A549 treated with GW870086 at 1 μM for 4 hours (cell line): ENCODE data around the gene FAM83B. TPM values are rescaled to one million over a fixed set of nuclear protein-coding genes. Genes with fewer than 3 reads are reported as not detected.

Source experiments
- total RNA-seq: library from RNA; stranded (reverse); fragments of 200-300 nt; extraction: Qiagen RNA extraction; gene quantifications from 5 replicates; pipeline ENCODE4 v1.2.3, GENCODE V29; 2022; ENCODE audit warnings: low read depth

The FAM83B gene, protein sequence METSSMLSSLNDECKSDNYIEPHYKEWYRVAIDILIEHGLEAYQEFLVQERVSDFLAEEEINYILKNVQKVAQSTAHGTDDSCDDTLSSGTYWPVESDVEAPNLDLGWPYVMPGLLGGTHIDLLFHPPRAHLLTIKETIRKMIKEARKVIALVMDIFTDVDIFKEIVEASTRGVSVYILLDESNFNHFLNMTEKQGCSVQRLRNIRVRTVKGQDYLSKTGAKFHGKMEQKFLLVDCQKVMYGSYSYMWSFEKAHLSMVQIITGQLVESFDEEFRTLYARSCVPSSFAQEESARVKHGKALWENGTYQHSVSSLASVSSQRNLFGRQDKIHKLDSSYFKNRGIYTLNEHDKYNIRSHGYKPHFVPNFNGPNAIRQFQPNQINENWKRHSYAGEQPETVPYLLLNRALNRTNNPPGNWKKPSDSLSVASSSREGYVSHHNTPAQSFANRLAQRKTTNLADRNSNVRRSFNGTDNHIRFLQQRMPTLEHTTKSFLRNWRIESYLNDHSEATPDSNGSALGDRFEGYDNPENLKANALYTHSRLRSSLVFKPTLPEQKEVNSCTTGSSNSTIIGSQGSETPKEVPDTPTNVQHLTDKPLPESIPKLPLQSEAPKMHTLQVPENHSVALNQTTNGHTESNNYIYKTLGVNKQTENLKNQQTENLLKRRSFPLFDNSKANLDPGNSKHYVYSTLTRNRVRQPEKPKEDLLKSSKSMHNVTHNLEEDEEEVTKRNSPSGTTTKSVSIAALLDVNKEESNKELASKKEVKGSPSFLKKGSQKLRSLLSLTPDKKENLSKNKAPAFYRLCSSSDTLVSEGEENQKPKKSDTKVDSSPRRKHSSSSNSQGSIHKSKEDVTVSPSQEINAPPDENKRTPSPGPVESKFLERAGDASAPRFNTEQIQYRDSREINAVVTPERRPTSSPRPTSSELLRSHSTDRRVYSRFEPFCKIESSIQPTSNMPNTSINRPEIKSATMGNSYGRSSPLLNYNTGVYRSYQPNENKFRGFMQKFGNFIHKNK
- 0.03 to 0.09 TPM (median 0.05 TPM) in 3 of 5 replicates, not detected in the others for total RNA-seq

DNA sequence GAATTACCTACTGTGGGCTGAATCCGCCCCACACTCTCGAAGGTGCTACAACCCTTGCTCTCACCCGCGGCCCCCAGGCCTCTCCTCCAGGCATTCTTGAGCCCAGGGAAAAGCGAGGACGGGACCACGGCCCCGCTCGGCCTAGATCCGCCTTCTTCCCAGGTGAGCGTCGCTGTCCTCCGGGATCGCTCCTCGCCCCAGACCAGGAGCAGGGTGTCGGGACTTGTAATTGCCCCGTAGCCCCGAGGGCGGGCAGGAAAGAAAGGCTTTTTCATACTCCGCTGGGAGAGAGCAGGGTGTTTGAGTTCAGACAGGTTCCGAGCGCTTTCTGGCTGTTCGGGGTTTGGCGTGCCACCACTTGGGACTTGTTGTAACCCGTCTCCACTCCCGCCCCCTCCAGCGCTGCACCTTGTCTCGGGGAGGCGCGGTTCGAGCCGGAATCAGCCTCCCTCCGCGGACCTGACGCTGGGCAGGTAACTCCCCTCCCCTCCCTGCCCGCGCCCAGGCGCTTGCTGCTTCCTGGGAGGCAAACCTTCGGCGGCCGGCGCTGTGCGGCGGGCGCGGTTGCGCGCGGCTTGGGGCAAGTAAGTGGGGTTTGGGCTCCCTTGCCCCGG is at the start of gene FAM83B:
FAM83B (plus strand) TSS at position 529 of the 614 bp plus-strand sequence. CDS start 23,476 bp downstream, outside the sequence.

